GM12878 (cell line): ENCODE measurements around the gene NRDE2. TPM values are rescaled to one million over a fixed set of nuclear protein-coding genes. Genes with fewer than 3 reads are reported as not detected.

Experiments used
- ATAC-seq: fragments of 200-7000 bp; cut with Tn5 transposase; 3 replicates; pipeline ENCODE4 v1.9.1; 2020; ENCODE audit warnings: mild to moderate bottlenecking, moderate library complexity
- BruUV-seq: library from RNA; stranded (reverse); fragments of 400-500 nt; replicated peaks from 2 replicates; lab custom pipeline; 2021; lab: Mats Ljungman, UMichigan
- CTCF ChIA-PET: fragments of 300-600 bp; sonication (Branson Sonifier 250); formaldehyde crosslinking; extraction: SDS; loops from one replicate; lab custom pipeline; 2021; ENCODE audit warnings: inconsistent platforms; lab: Yijun Ruan, JAX
- POLR2A ChIA-PET: fragments of 350-600 bp; formaldehyde crosslinking; extraction: SDS; loops from one replicate; lab custom pipeline; 2021; ENCODE audit warnings: inconsistent platforms; lab: Charles Lee
- RAD21 ChIA-PET: fragments of 300-600 bp; sonication (Branson Sonifier 250); formaldehyde crosslinking; loops from one replicate; lab custom pipeline; 2023; ENCODE audit warnings: antibody characterized with exemption; ENCODE audit not compliant: unreplicated experiment; lab: Charles Lee
- SMC1A ChIA-PET: fragments of 300-600 bp; sonication (Branson Sonifier 250); formaldehyde crosslinking; loops from one replicate; lab custom pipeline; 2023; ENCODE audit not compliant: unreplicated experiment, uncharacterized antibody; lab: Charles Lee
- DNase-seq: peaks from one replicate; pipeline ENCODE4 v3.0.0-alpha.2; 2011; ENCODE audit warnings: low read depth, low spot score
- FAIRE-seq: peaks from 3 replicates; lab custom pipeline; 2011; peaks lifted over from hg19 to GRCh38; lab: Jason Lieb, UNC
- H2AFZ ChIP-seq: 2 replicates; pipeline ENCODE4 v1.6.0; 2011; ENCODE audit warnings: low read depth, low read length, control low read depth; ENCODE audit not compliant: control insufficient read depth
- H3K27ac ChIP-seq: 2 replicates; pipeline ENCODE4 v1.5.1; 2011; ENCODE audit warnings: control low read depth; ENCODE audit not compliant: control insufficient read depth, insufficient read depth
- H3K27me3 ChIP-seq, 2 experiments: replicated peaks in 1 of 2; 2 replicates each; pipeline versions ENCODE4 v1.6.0 to v1.6.1; 2011; ENCODE audit warnings: low read length in 1 of 2; ENCODE audit not compliant: control insufficient read depth in 2 of 2, insufficient read depth in 2 of 2
- H3K36me3 ChIP-seq, 2 experiments: 2 replicates each; pipeline ENCODE4 v1.5.1; 2011; ENCODE audit warnings: low read length in 1 of 2; ENCODE audit not compliant: control insufficient read depth in 2 of 2, insufficient read depth in 2 of 2
- H3K4me1 ChIP-seq: 2 replicates; pipeline ENCODE4 v1.6.1; 2011; ENCODE audit warnings: mild to moderate bottlenecking, low read length, moderate library complexity, mixed read lengths; ENCODE audit not compliant: control insufficient read depth, insufficient read depth
- H3K4me2 ChIP-seq: 2 replicates; pipeline ENCODE4 v1.6.0; 2011; ENCODE audit warnings: control low read depth; ENCODE audit not compliant: control insufficient read depth, insufficient read depth
- H3K4me3 ChIP-seq: fragments of 200-600 bp; sonication (generic); 2 replicates; pipeline ENCODE4 v1.5.1; 2016
- H3K79me2 ChIP-seq: 2 replicates; pipeline ENCODE4 v1.6.0; 2011; ENCODE audit warnings: low read length; ENCODE audit not compliant: control insufficient read depth, insufficient read depth
- H3K9ac ChIP-seq: 2 replicates; pipeline ENCODE4 v1.8.0; 2011; ENCODE audit warnings: low read length, control low read depth, mixed read lengths; ENCODE audit not compliant: control insufficient read depth, insufficient read depth
- H3K9me3 ChIP-seq: replicated peaks from 3 replicates; pipeline ENCODE4 v1.5.1; 2011; ENCODE audit warnings: mild to moderate bottlenecking, low read length; ENCODE audit not compliant: control insufficient read depth, insufficient read depth
- H4K20me1 ChIP-seq: 2 replicates; pipeline ENCODE4 v1.6.0; 2011; ENCODE audit not compliant: control insufficient read depth, insufficient read depth
- EZH2 ChIP-seq: IDR thresholded peaks from 2 replicates; pipeline ENCODE4 v1.6.1; 2012; ENCODE audit warnings: low read depth, mild to moderate bottlenecking, control low read depth, inconsistent platforms, low read length, borderline replicate concordance; ENCODE audit not compliant: control insufficient read depth
- PAX5 ChIP-seq: IDR thresholded peaks from 2 replicates; pipeline ENCODE4 v1.6.1; 2011; ENCODE audit warnings: low read depth, low read length, borderline replicate concordance
- POLR2A ChIP-seq: IDR thresholded peaks from 2 replicates; pipeline ENCODE4 v1.6.1; 2011; ENCODE audit warnings: low read depth, mild to moderate bottlenecking, low read length
- SMAD5 ChIP-seq: IDR thresholded peaks from 2 replicates; pipeline ENCODE4 v1.6.1; 2016; ENCODE audit warnings: antibody characterized with exemption, low read depth
- SUPT20H ChIP-seq: IDR thresholded peaks from 2 replicates; pipeline ENCODE4 v1.6.1; 2011; ENCODE audit warnings: low read depth, mild to moderate bottlenecking, low read length, moderate library complexity, borderline replicate concordance; ENCODE audit not compliant: control insufficient read depth
- WGBS: methylation state at CpG from one replicate; pipeline ENCODE4 v1.1.6; 2016; ENCODE audit warnings: low lambda C conversion rate; ENCODE audit not compliant: insufficient replicate concordance, insufficient coverage; ENCODE audit errors: missing lambda C conversion rate; 5-methylcytosine and 5-hydroxymethylcytosine counted together
- in situ Hi-C: fragments of 300-500 bp; cut with MboI; formaldehyde crosslinking; loops from 9 replicates; pipeline ENCODE4 v1.14.3; 2018; ENCODE audit warnings: mixed read lengths
- intact Hi-C: fragments of 100-400 bp; cut with micrococcal nuclease; formaldehyde crosslinking; loops from one replicate; pipeline ENCODE4 v1.14.2; 2022; ENCODE audit not compliant: unreplicated experiment
- polyA plus RNA-seq, 11 experiments: library from polyadenylated mRNA; depleted of rRNA in 4 of 11; unstranded in 6 of 11; stranded (reverse) in 5 of 11; fragments of >200 nt; fragmentation: Nextera tagmentation in 4 of 11; fragmentation: Illumina TruSeq in 1 of 11; extraction: Ambion mirVana in 4 of 11; extraction: Trizol in 1 of 11; gene quantifications; 1 replicate in 1 of 11; 2 replicates in 10 of 11; pipeline versions ENCODE4 v1.2.1 to v1.2.3, GENCODE V29; 2011 to 2016; ENCODE audit warnings: inconsistent platforms in 2 of 11, missing spikeins in 2 of 11, low read depth in 1 of 11
- total RNA-seq, 4 experiments: library from RNA; depleted of rRNA in 3 of 4; stranded (reverse); fragments of >200 nt in 3 of 4; fragmentation: Illumina TruSeq in 1 of 4; extraction: Trizol in 1 of 4; gene quantifications; 2 replicates each; pipeline versions ENCODE4 v1.2.1 to v1.2.3, GENCODE V29; 2013 to 2021
- TF ChIP-seq, protein P1 (sequence below): fragments of 450-650 bp; IDR thresholded peaks from 2 replicates; pipeline ENCODE4 v1.6.1; 2017; ENCODE audit warnings: mild to moderate bottlenecking, moderate library complexity

Gene NRDE2
- total and polyA plus RNA-seq, 10 of the 15 experiments (the other 5 are each of a cell fraction or from before 2014, with no cell fraction given), result 8.3 to 21.0 (median 13.8) TPM

DNA sequence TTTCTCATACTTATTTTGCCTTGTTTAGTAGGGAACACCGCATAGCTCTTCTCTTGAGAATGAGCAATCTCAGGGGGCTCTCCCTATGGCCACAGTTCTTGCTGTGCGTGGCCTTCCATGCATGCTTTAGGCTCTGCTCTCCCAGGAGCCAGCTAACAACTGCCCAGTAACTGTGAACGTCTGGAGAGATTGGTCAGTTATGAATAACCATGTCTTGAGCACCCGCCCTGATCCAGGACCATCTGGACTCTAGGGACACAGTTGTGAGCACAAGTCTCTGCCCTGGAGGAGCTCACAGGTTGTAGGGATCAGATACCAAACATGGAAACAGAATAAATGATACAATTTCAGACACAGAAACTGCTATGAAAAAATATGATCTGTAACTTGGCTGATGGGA, 63.3 kb downstream of the NRDE2 start:
- RAD21 ChIA-PET, result no interaction called here
- Histone ChIP-seq H3K9ac (no peak overlapping the region), H3K9me3 (no peaks in the 10 kb centered on the region), H3K4me2 (no peak overlapping the region), H3K4me1 (0 out of 2 replicates have a peak, but pooled peaks cover 3% of the 10 kb centered on the region), H3K36me3 (peaks cover 20 to 40% of the 10 kb centered on the region in 2 experiments), H3K79me2 (no peaks in the 10 kb centered on the region), H2AFZ (no peak overlapping the region), H3K4me3 (no peak overlapping the region), H4K20me1 (no peaks in the 10 kb centered on the region), H3K27ac (no peak overlapping the region), H3K27me3 (no peaks in the 10 kb centered on the region)
- CTCF ChIA-PET, result no interaction called here
- DNase-seq, result no peak
- intact Hi-C loops, result no loop called here
- POLR2A ChIA-PET, result no interaction called here
- no TSS peak for BruUV-seq
- TF ChIP-seq SUPT20H (no peak), POLR2A (peak; percentile 15; the same call in 1 of the 2 replicates), PAX5 (no peak), EZH2 (no peak), SMAD5 (no peak)
- TF ChIP-seq, protein P1, sequence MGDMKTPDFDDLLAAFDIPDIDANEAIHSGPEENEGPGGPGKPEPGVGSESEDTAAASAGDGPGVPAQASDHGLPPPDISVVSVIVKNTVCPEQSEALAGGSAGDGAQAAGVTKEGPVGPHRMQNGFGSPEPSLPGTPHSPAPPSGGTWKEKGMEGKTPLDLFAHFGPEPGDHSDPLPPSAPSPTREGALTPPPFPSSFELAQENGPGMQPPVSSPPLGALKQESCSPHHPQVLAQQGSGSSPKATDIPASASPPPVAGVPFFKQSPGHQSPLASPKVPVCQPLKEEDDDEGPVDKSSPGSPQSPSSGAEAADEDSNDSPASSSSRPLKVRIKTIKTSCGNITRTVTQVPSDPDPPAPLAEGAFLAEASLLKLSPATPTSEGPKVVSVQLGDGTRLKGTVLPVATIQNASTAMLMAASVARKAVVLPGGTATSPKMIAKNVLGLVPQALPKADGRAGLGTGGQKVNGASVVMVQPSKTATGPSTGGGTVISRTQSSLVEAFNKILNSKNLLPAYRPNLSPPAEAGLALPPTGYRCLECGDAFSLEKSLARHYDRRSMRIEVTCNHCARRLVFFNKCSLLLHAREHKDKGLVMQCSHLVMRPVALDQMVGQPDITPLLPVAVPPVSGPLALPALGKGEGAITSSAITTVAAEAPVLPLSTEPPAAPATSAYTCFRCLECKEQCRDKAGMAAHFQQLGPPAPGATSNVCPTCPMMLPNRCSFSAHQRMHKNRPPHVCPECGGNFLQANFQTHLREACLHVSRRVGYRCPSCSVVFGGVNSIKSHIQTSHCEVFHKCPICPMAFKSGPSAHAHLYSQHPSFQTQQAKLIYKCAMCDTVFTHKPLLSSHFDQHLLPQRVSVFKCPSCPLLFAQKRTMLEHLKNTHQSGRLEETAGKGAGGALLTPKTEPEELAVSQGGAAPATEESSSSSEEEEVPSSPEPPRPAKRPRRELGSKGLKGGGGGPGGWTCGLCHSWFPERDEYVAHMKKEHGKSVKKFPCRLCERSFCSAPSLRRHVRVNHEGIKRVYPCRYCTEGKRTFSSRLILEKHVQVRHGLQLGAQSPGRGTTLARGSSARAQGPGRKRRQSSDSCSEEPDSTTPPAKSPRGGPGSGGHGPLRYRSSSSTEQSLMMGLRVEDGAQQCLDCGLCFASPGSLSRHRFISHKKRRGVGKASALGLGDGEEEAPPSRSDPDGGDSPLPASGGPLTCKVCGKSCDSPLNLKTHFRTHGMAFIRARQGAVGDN, result no peak
- 77% methylated on average over 4 of the region's 4 CpGs for WGBS
- ATAC-seq, result no peak
- in situ Hi-C loops, result no loop called here
- SMC1A ChIA-PET, result interaction anchor here (0.6 kb wide), 1 partner anchor 226 kb away, joined by 3 read pairs; no protein-coding TSS in a partner anchor
- FAIRE-seq, result no peak
